Astrocyte (in vitro differentiated cells and primary cell): ENCODE results near the gene TXNL4A. TPM values are rescaled to one million over a fixed set of nuclear protein-coding genes. Genes with fewer than 3 reads are reported as not detected.

Experiments
- DNase-seq: peaks from one replicate; pipeline ENCODE4 v3.0.0-alpha.2; 2010; ENCODE audit warnings: low read depth
- FAIRE-seq: peaks from 2 replicates; lab custom pipeline; 2011; peaks lifted over from hg19 to GRCh38; lab: Jason Lieb, UNC
- H2AFZ ChIP-seq: 2 replicates; pipeline ENCODE4 v1.6.0; 2012; ENCODE audit warnings: low read depth, low read length, inconsistent platforms
- H3K27ac ChIP-seq: 2 replicates; pipeline ENCODE4 v1.5.1; 2011; ENCODE audit warnings: low read depth, low read length, inconsistent platforms
- H3K27me3 ChIP-seq: 2 replicates; pipeline ENCODE4 v1.6.0; 2011; ENCODE audit warnings: low read length, inconsistent platforms; ENCODE audit not compliant: insufficient read depth
- H3K36me3 ChIP-seq: 2 replicates; pipeline ENCODE4 v1.5.1; 2011; ENCODE audit warnings: low read length, inconsistent platforms; ENCODE audit not compliant: insufficient read depth
- H3K4me1 ChIP-seq: 2 replicates; pipeline ENCODE4 v1.5.1; 2011; ENCODE audit warnings: low read length, inconsistent platforms; ENCODE audit not compliant: insufficient read depth
- H3K4me2 ChIP-seq: 2 replicates; pipeline ENCODE4 v1.6.0; 2012; ENCODE audit warnings: low read length, inconsistent platforms
- H3K4me3 ChIP-seq: 2 replicates; pipeline ENCODE4 v1.5.1; 2011; ENCODE audit warnings: low read depth, mild to moderate bottlenecking, low read length, inconsistent platforms; ENCODE audit not compliant: insufficient read depth
- H3K79me2 ChIP-seq: 2 replicates; pipeline ENCODE4 v1.6.0; 2012; ENCODE audit warnings: mild to moderate bottlenecking, low read length, inconsistent platforms; ENCODE audit not compliant: insufficient read depth
- H3K9ac ChIP-seq: 2 replicates; pipeline ENCODE4 v1.6.0; 2012; ENCODE audit warnings: mild to moderate bottlenecking, low read length, inconsistent platforms
- H3K9me3 ChIP-seq: 2 replicates; pipeline ENCODE4 v1.5.1; 2012; ENCODE audit warnings: low read depth, mild to moderate bottlenecking, low read length, inconsistent platforms; ENCODE audit not compliant: insufficient read depth
- H4K20me1 ChIP-seq: 2 replicates; pipeline ENCODE4 v1.6.0; 2012; ENCODE audit warnings: low read length, inconsistent platforms; ENCODE audit not compliant: insufficient read depth
- H3K27ac Mint-ChIP-seq: one replicate; pipeline ENCODE4 v1.8.0; 2021; ENCODE audit warnings: mild to moderate bottlenecking, mixed read lengths; ENCODE audit not compliant: unreplicated experiment
- H3K27me3 Mint-ChIP-seq: one replicate; pipeline ENCODE4 v1.8.0; 2021; ENCODE audit warnings: low read depth, mixed read lengths; ENCODE audit not compliant: unreplicated experiment
- H3K36me3 Mint-ChIP-seq: one replicate; pipeline ENCODE4 v1.8.0; 2021; ENCODE audit warnings: low read depth, mixed read lengths; ENCODE audit not compliant: unreplicated experiment
- H3K4me1 Mint-ChIP-seq: one replicate; pipeline ENCODE4 v1.8.0; 2021; ENCODE audit warnings: low read depth, mixed read lengths; ENCODE audit not compliant: unreplicated experiment
- H3K4me3 Mint-ChIP-seq: one replicate; pipeline ENCODE4 v1.8.0; 2021; ENCODE audit warnings: mild to moderate bottlenecking, moderate library complexity, mixed read lengths; ENCODE audit not compliant: unreplicated experiment
- H3K9me3 Mint-ChIP-seq: one replicate; pipeline ENCODE4 v1.8.0; 2021; ENCODE audit warnings: mild to moderate bottlenecking, mixed read lengths; ENCODE audit not compliant: unreplicated experiment
- CTCF ChIP-seq: IDR thresholded peaks from 2 replicates; pipeline ENCODE4 v1.5.1; 2011; ENCODE audit warnings: low read depth, mild to moderate bottlenecking, inconsistent platforms, low read length, moderate library complexity; ENCODE audit not compliant: insufficient read depth
- EZH2 ChIP-seq: IDR thresholded peaks from 2 replicates; pipeline ENCODE4 v1.6.1; 2012; ENCODE audit warnings: mild to moderate bottlenecking, low read length, inconsistent platforms; ENCODE audit not compliant: insufficient read depth
- total RNA-seq: library from RNA; stranded (reverse); gene quantifications from 2 replicates; pipeline ENCODE4 v1.2.1, GENCODE V29; 2021

Gene TXNL4A
- total RNA-seq, 1 donor from 2014 or later = 135 TPM

GRCh38 chr18:79923896-79924585 is 64.3 kb downstream of the TXNL4A start:
- peaks cover 19% of the 10 kb centered on the region for H3K79me2 ChIP-seq
- TF ChIP-seq CTCF (no peak), EZH2 (no peak)
- H3K9ac ChIP-seq = no peak overlapping the region
- H4K20me1 ChIP-seq = peaks cover 58% of the 10 kb centered on the region
- Mint-ChIP-seq H3K36me3 (peaks cover 38% of the 10 kb centered on the region), H3K4me3 (no peak overlapping the region), H3K9me3 (peaks cover 7% of the 10 kb centered on the region), H3K4me1 (no peaks in the 10 kb centered on the region), H3K27ac (no peak overlapping the region), H3K27me3 (no peaks in the 10 kb centered on the region)
- H3K4me1 ChIP-seq = no peaks in the 10 kb centered on the region
- FAIRE-seq (no peak), DNase-seq (no peak)
- no peaks in the 10 kb centered on the region for H3K36me3 ChIP-seq
- no peak overlapping the region for H3K4me3 ChIP-seq
- peaks cover 2% of the 10 kb centered on the region for H3K9me3 ChIP-seq
- no peak overlapping the region for H2AFZ ChIP-seq
- no peaks in the 10 kb centered on the region for H3K27me3 ChIP-seq
- no peak overlapping the region for H3K27ac ChIP-seq
- no peak overlapping the region for H3K4me2 ChIP-seq

- Histone ChIP-seq H3K36me3 (no peaks in the 10 kb centered on the region), H3K4me2 (no peak overlapping the region), H3K27me3 (no peaks in the 10 kb centered on the region), H4K20me1 (peaks cover 49% of the 10 kb centered on the region), H3K4me1 (no peaks in the 10 kb centered on the region), H3K9ac (no peak overlapping the region), H3K4me3 (no peak overlapping the region), H3K79me2 (peaks cover 9% of the 10 kb centered on the region), H3K27ac (no peak overlapping the region), H3K9me3 (no peaks in the 10 kb centered on the region), H2AFZ (no peak overlapping the region)
- DNase-seq (no peak), FAIRE-seq (no peak)
- H3K4me1 Mint-ChIP-seq = no peaks in the 10 kb centered on the region
- no peaks in the 10 kb centered on the region for H3K9me3 Mint-ChIP-seq
- H3K27ac Mint-ChIP-seq = no peak overlapping the region
- no peaks in the 10 kb centered on the region for H3K27me3 Mint-ChIP-seq
- no peak for TF ChIP-seq EZH2
- no peak for TF ChIP-seq CTCF
- H3K4me3 Mint-ChIP-seq = no peak overlapping the region
- H3K36me3 Mint-ChIP-seq = peaks cover 31% of the 10 kb centered on the region
Measured at GRCh38 chr18:79922971-79923411, 65.4 kb downstream of the TXNL4A start.
